HG02981 (cell line): ENCODE results near the gene KCNK15.

ENCODE experiments used
- ATAC-seq: cut with Tn5 transposase; IDR thresholded peaks from one replicate; pipeline ENCODE4 v1.9.1; 2021; ENCODE audit warnings: mild to moderate bottlenecking, moderate library complexity; ENCODE audit not compliant: unreplicated experiment

The KCNK15 gene

DNA sequence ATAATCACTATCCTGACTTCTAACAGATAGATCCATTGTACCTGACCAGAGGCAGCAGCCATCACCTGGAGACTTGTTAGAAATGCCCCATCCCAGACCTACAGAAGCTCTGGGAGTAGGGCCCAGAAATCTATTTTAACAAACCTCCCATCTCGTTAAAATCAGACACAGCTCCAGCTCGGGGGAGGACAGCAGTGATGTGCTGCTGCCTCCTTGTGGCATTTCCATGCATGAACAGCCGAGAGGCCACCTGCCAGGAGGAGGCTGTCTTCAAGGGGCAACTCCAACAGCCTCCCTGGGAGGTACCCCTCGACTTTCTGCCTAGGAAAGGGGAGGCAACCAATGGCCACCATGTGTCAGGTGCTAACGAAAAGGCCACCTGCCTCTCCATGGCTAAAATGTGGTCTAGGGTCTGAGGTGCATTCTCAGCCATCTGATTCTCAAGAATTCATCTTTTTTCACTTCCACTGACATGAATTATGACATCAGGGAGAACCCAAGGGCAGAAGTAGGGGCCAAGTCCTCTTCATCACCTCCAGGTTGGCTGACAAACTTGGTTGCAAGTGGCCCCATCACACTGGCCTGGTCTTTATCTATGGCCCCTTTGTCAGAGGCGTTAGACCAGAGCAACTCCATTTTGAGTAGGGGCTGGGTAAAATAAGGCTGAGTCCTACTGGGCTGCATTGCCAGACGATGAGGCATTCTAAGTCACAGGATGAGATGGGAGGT lies 12.2 kb upstream of the KCNK15 start:
- no peak for ATAC-seq

DNA sequence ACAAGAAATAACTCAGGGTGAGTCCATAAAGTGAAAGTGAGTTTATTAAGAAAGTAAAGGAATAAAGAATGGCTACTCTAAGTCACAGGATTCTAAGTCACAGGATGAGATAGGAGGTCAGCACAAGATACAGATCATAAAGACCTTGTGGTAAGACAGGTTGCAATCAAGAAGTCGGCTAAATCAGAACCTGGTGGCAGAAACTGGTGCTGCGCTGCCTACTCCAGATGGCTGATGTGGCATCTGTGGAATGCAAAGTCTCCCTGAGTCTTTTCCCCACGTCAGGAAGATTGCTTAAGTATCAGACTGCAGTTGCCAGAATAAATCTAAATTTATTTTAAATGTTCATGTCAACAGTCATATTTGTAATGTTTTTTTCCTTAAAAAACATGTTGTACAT lies 10.7 kb upstream of the KCNK15 start:
- no peak for ATAC-seq

DNA sequence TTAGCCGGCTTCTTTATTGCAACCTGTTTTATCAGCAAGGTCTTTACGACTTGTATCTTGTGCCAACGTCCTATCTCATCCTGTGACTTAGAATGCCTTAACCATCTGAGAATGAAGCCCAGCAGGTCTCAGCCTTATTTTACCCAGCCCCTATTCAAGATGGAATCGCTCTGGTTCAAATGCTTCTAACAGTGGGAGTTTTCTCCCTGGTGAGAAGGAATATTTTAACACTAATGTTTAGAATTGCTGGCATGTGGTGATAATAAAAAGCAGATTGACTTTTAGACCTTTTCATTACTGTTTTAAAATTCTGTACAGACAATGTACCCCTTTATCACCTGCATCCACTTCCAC lies 9.9 kb upstream of the KCNK15 start:
- ATAC-seq = no peak

DNA sequence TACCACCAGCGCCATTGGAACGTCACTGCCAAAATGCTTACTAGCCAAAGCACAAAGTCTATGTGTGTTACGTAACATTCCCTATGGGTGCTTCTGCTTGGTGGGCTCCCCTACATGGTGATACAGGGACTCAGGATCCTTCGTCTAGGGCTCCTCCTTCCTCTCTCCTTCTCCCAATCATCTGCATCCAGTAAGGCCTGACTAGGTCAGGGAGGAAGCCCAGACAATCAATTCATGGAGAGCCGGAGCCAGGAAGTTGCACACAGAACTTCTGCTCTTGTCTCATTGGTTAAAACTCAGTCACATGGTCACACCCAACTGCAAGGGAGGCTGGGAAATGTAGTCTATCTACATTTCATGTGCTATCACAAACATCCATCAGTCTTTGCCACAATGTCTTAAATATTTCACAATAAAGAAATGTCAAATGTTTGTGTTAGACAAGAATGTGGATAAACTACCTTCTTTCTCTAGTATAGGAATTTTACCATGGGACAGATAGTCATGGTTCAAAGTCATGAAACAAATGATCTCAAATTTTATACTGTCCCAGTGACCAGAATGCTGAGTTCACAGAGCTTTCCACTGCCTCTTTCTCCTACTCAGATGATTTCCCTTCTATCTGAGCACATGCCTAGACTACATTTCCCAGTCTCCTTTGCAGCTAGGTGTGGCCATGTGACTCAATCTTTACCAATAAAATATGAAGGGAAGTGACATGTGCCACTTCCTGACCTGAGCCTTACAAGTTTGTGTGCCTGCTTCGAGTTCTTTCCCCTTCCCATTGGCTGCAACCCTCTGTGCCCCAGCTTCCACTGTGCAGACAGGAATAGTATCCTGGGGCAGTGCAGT lies 9.3 kb upstream of the KCNK15 start:
- ATAC-seq = no peak

DNA sequence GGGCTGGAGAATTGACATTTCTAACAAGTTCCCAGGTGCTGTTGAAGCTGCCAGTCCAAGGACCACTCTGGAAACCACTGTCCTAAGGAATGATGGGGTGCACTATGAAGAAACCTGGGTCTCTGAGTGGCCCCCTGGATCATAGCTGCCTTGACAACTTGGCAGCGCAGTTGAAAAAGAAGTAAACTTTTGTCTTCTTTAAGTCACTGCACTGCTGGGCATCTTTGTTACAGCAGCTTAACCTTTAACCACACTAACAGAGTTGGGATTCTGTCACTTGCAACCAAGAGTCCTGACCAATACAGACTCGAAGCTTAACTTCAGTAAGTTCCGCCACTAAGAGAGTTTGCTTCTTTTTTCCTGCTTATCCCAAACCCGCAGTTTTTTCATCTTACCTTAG lies 8.5 kb upstream of the KCNK15 start:
- ATAC-seq = no peak

DNA sequence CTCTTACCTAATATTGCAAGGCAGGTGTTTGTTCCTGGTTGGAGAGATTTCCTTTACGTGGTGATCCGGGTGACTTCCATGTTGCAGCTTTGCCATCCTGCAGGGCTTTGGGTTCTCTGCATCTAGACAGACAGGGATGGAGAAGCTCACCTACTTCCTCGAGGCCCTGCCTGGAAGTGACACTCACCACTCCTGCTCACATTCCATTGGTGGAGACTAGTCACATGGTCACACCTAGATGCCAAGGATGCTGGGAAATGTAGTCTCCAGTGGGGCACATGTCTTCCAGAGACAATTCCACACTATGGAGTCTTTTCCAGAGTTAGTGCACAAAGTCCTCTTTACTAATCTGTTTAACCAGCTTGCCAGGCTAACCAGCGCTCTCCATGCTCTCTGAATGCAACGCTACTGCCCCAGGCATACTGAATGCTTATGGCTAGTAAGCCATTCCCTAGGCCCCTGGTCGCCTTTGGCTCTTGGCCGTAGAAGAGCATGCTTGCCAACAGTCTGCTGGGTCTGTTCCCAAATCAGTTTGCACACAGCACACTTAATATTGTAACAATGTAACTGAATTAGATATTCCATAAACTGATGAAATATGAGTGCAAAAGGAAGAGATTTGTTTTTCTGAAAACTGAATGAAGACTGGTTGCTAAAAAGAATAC lies 6.7 kb upstream of the KCNK15 start:
- ATAC-seq = no peak

DNA sequence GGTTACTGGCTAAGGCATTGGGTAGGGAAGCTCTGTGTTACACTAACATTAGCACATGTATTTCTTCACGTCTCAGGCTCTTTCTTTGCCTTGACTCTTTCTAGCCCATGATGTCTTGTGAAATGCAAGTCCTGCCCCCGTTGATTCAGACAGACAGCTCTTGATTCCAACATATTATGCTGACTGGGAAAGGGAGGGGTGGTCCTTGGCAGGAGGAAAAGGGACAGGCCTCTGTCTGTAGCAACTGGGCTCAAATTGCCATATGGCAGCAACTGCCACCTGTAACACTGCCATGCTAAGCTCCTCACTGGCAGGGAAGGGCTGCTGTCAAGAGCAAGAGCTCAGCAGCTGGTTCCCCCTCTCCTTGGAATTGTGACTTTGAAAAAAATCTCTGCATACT lies 5.7 kb upstream of the KCNK15 start:
- no peak for ATAC-seq

DNA sequence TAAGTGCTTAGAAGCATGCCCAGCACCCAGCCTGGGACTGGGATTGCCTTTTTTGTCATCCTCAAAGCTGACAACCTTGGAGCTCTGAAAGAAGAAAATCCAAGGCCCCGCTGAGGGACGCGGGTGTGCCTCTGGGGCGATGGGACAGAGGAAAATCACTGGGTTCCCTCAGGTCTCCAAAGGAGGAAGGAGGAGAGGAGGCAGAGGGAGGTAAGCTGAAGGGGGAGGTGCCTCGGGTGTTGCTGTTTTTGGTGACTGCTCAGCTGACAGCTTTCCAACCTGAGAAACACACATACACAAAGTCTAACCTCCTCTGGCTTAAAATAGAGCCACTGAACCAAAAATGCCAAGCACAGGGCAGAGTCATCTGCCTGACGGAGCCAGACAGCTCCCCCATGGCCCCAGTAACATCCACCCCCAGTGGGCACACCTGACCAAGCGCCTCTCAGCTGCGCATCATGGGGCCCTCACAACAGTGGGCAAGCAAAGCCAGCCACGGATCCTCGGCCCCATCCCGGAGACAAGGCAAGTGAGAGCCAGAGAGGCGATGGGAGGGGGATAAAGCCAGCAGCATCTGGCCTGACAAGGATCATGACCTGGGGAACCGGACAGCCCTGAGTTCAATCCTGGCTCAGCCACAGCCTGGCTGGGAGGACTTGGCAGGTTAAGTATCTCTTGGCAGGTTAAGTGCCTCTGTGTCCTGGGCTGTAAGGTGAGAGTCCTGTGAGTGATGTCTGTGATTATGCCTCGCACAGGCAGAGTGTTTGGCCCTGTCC lies 3.2 kb upstream of the KCNK15 start:
- ATAC-seq = no peak

DNA sequence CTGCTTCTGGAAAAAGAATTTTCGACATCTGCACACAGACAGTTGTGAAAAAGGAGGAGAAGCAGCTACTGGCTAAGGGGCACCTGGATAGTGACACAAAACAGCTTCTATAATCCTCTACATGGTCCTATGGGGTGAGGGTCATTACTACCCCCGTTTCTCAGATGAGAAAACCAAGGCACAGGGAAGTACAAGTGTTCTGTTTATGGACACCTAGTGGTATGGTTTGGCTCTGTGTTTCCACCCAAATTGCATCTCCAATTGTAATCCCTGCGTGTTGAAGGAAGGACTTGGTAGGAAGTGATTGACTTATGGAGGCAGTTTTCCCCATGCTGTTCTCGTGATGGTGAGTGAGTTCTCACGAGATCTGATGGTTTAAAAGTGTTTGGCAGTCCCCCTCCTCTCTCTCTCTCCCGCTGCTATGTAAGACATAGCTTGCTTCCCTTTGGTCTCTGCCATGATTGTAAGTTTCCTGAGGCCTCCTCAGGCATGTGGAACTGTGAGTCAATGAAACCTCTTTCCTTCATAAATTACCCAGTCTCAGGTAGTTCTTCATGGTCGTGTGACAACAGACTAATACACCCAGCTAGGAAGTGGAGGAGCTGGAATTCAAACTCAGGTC lies 2.5 kb upstream of the KCNK15 start:
- no peak for ATAC-seq

DNA sequence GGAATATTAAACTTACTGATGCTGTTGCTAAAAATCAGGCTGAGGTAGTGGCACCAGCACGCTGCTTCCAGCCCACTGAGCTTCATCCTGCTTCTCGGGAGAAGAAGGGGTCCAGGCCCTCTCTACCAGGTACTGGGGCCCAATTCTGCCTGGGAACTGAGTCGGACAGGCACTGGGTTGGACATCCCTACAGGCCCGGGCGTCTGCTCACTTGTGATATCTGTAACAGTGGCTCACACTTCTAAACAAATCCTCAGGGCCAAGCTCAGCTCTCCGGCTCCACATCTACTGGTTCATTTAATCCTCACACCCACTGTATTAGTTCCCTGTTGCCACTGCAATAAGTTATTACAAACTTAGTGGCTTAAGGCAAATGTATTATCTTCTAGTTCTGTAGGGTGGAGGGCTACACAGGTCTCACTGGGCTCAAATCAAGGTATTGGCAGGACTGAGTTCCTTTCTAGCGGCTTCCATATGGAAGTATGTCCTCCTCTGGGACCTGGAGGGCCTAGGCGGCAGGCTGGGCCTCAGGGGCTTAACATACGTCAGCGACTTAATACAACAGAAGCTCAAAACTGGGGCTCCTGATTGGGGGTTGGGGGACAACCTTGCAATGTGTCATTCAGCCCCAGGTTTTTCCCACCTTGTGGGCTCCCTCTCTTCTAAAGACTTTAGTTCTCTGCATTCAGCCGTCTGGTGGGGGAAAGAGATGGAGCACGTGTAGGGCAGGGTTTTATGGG lies 1.6 kb upstream of the KCNK15 start:
- no peak for ATAC-seq

DNA sequence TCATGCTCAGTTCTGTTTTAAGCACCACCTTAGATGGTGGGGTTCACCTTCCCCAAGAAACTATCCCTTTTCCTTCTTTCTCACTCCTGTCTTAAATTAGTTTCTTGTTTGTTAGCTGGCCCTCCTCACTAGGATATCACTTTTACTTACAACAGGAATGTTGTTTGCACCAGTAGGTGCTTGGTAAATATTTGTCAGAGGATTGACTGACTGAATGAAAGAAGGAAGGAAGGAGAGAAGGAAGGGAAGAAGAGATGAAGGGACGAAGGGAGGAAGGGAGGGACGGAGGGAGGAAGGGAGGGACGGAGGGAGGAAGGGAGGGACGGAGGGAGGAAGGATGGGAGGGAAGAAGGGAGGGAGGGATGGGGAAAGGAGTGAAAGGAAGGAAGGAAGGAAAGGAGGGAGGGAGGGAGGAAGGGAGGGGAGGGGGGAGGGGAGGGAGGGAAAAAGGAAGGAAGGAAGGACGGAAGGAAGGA lies 505 bp upstream of the KCNK15 start:
- no peak for ATAC-seq

DNA sequence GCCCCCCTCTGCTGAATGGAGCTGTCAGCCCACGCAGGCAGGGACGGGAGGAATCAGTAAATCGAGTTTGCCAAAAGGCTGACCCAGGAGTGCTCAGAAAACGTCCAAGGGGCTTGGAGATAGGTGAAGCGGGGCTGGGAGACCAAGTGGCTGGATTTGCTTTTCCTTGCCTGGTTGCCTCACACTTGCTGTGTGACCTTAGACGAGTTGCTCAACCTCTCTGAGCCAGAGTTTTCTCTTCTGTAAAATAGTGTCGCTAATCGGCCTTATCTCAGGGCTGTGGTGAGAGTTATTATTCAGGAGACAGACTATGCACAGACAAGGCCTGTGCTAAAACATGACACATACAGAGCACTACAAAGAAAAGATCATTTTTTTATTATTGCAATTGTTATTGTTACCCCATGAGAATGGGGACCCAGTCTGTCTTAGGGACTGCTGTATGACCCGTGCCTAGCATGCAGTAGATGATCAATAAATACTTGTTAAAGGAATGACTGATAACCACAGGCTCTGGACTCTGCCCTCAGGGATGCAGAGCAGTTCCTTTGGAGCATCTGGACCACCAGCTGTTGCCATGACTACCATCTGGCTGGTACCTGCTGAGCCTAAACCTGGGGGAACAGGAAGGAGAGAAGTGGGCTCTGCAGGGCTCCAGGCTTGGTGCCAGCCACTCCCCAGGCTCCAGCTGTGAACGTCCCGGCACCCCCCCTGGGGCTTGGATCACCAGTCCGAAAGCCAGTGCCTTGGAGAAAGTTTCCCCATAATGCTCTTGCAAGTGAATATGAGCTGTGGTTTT lies 901 bp downstream of the KCNK15 start:
- no peak for ATAC-seq

DNA sequence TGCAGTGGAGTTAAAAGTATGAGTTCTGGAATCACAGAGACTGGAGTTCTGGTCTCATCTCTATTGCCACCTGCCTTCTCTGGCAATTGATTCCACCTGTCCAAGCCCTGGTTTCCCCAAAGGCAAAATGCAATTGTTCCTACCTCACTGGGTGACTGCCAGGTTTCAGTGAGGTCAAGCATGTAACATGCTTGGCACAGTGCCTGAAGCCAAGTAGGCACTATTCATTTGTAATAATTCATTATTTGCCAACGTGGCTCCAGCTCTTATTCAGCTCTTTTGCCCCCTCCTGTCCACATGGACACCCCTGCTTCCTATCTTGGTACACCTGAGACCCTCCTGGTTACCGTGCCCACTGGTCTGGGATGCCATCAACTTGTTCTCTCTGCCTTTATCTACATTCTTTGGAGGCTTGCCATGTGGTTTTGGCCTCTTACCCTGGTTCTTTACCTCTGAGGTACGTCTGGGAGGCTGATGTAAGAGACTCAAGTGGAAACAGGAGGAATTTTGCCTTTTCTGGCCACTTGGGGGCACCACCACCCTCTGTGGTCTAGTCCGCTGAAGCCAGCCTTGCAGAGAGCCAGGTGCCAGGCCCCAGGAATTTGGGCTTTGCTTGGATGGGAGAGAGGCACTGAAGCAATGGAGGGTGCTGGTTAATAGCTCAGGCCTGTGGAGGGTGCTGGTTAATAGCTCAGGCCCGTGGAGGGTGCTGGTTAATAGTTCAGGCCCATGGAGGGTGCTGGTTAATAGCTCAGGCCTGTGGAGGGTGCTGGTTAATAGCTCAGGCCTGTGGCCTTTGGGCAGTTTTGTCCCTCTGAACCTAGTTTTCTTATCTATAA lies 1.7 kb downstream of the KCNK15 start:
- ATAC-seq = no peak

DNA sequence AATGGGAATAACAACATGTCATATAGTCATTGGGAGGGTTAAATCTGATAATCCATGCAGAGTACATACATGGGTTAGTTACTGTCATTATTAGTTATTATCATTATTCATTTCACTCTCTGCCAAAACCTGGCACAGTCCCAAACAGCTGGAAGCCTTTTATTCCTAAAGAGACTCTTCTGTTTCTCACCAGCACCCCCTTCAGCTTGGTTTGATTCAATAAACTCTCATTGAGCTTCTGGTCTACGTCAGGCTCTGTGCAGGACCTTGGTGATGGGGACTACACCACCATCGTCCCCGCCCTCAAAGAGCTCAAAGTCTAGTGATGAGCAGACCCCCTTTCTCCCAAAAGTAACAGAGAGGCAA lies 2.3 kb downstream of the KCNK15 start:
- ATAC-seq = no peak

DNA sequence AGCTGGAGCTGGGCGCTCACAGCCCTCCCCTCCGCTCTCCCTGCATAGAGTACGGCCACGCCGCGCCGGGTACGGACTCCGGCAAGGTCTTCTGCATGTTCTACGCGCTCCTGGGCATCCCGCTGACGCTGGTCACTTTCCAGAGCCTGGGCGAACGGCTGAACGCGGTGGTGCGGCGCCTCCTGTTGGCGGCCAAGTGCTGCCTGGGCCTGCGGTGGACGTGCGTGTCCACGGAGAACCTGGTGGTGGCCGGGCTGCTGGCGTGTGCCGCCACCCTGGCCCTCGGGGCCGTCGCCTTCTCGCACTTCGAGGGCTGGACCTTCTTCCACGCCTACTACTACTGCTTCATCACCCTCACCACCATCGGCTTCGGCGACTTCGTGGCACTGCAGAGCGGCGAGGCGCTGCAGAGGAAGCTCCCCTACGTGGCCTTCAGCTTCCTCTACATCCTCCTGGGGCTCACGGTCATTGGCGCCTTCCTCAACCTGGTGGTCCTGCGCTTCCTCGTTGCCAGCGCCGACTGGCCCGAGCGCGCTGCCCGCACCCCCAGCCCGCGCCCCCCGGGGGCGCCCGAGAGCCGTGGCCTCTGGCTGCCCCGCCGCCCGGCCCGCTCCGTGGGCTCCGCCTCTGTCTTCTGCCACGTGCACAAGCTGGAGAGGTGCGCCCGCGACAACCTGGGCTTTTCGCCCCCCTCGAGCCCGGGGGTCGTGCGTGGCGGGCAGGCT lies 4.6 kb downstream of the KCNK15 start:
- no peak for ATAC-seq

DNA sequence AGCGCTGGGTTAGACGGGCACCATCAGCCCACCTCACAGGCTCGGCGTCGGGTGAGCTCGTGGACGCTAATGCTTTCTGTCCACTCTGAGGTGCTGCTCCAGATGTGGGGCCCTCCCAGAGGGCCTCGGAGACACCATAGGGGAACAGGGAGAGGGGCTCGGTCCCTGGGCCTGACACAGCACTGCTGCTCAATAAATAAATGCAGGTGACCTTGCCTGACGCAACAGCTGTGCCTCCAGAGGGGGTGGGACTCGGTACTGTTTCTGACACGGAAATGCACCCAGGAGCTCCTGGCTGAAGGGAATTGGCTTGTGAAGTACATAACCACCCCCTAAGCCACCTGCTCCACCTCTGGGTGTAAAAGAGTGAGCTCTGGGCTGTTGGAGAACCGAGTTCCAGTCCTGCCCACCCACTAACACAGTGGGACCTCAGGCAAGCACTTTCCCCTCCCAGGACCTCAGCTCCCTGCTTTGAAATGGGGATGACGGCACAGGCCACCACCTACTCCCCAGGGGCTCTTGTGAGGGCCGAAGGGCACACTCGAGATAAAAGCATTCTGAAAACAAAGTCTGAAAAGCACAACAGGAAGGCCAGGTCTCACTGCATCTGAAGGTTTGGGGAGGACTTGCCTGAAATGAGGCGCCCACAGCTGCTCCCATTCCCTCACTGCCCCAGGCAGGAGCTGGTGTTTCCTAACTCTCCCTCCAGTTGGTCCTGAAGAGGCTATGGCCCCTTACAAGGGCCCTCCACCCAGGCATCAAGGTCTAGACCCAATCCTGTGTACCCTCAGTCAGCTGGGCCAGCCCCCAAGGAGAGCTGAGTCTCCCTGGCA lies 6.7 kb downstream of the KCNK15 start:
- ATAC-seq = no peak

DNA sequence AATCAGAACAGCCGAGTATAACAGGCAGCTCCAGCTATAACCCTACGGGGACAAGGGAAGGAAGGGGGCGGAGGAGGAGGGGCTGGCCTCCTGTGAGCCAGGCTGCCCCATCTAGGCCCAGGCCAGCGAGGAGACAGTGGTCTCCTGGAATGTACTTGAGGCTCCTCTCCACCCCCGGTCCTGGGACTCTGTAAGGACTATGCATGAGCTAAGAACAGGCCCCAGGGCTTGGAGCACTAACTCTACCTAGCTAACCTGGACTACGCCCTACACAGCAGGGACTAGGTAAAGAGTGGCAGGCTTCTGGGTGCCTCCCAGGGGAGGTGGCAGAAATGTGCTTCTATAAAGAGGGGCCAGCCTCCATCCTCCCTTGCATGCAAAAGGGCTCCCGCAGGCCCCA lies 8.9 kb downstream of the KCNK15 start:
- ATAC-seq = no peak
